ENCODE measurements around the gene ARHGAP42.
A peak's percentile ranks its signal among the peaks of the same experiment; 100 is the strongest.
"Not testable (repeated sequence)": the region's sequence is repeated elsewhere in the genome, so short reads cannot be mapped to it uniquely, and the experiment has no call there.

The ARHGAP42 gene

DNA sequence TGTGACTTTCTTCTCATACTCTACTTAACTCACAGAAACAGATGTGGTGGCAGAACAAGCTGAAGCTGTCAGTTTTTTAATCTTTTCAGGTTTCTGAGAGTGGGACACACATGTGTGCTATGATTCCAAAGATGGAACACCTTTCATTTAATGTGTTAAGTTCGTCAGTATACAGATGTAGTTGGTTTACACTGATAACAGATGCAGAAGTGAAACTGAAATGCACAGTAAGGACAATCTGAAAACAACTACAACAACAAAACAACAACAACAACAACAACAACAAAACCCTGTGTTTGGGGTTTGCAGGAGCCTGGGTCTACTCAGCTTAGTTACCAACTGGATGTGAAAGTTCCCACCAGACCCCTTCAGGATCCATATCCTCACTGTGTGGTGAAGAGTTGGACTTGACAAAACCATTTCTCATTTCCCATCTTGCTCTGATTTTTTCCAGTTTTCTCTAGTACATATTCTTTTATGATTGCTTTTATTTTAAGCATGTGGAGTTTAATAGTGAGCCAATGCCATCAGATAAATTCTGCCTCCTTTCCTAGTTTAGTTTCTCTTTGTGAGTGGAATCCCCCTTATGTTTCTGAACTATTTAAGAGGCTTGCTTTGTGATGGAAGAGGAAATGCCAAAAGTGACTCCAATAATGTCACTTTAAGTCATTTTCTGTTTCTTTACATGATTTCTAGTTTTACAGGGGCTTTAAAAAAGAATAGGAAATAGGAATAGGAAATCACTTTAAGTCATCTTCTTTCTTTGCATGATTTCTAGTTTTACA lies 47.8 kb downstream of the ARHGAP42 start:
- no peak for TF ChIP-seq TAF1 (IDR thresholded peaks at IDR 0.05; ENCODE audit: borderline replicate concordance, low read depth, low read length)
- TF ChIP-seq POLR2A (IDR thresholded peaks at IDR 0.05; ENCODE audit: low read depth, low read length), result no peak
- DNase-seq (ENCODE audit: insufficient read length) (no peak), FAIRE-seq (peak; percentile 97)

DNA sequence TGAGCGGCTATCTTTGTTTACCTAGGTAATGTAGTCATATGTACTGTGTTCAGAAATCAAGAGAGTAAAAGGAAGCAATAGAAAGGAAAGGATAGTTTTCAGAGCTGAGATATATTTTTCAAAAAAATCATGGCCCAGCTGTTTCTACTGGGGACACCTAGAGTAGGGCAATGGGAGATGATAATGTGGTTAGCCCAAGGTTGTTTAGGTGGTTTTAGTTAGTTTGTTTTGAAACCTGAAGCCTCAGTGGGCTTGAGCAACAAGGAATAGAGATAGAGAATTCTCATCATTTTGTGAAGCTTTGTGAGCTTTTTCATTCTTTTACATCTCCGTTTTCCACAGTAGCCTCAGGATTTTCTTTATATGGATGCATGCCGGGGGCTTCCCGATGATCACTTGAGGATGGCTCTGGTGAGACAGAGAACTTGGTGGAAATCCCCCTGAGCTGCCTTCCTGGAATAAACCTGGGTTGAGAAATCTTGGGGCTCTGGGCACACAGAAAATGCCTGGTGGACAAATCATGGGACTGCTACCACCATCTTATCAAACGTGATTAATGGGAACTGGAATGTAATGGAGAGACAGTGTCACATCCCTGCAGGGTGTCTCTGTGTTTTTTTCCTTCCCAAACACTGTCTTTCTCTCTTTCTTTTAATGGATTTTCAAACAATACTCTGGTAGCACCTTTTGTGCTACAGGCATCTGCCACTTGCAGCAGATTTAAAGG lies 49.0 kb downstream of the ARHGAP42 start:
- DNase-seq (ENCODE audit: insufficient read length) (no peak), FAIRE-seq (no peak)
- no peak for TF ChIP-seq POLR2AphosphoS5 (IDR thresholded peaks at IDR 0.05; ENCODE audit: low read depth, low read length)
- TF ChIP-seq POLR2A (IDR thresholded peaks at IDR 0.05; ENCODE audit: low read depth, low read length), result no peak
- TF ChIP-seq TAF1 (IDR thresholded peaks at IDR 0.05; ENCODE audit: borderline replicate concordance, low read depth, low read length), result no peak

DNA sequence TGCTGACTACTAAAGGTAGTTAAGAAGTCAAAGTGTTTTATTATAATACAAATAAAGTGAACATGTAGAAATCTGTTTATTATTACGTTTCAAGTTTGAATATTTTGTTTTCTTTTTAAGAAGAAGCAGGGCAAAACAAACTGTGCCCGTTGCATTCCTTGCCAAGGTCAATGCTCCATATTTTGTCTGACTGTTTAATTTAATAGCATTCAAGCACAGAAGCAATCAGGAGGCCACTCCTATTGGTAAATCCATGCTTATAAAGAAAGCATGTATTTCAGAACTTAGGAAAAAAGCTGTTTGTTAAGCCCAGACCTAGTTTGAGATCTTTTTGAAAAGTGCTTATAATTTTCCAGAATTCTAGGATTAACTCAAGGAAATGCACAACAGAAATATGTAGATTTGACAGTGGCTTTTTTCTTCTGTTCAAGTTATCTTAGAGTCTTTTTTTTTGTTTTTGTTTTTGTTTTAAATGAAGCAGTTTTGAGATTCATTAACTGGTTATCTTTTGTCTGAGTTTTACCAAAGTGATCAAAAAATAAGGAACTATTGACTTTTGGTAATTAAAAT lies 51.7 kb downstream of the ARHGAP42 start:
- no peak for FAIRE-seq
- no peak for DNase-seq (ENCODE audit: insufficient read length)
- TF ChIP-seq TAF1 (IDR thresholded peaks at IDR 0.05; ENCODE audit: borderline replicate concordance, low read depth, low read length) (no peak), POLR2AphosphoS5 (IDR thresholded peaks at IDR 0.05; ENCODE audit: low read depth, low read length) (no peak), POLR2A (IDR thresholded peaks at IDR 0.05; ENCODE audit: low read depth, low read length) (no peak)

DNA sequence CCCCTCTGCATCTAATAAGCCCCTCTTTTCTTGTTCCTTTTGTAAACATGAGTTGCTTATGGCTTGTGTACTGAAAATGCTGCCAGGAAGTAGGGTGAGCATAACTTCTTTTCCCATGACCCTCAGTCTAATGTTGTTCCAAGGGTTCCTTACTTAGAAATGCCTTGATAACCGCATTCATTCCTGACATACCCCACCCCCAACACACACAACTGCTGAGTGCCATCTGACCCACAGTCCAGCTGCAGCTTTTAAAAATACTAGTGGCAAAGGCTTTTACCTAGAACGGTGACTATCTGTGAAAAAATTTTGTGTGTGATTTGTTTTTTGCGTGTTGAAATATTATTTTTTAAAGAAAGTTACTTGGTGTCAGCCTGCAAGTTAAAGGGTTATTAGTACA lies 52.6 kb downstream of the ARHGAP42 start:
- peak; percentile 74 for FAIRE-seq
- DNase-seq (ENCODE audit: insufficient read length), result no peak
- no peak for TF ChIP-seq POLR2A (IDR thresholded peaks at IDR 0.05; ENCODE audit: low read depth, low read length)
- TF ChIP-seq POLR2AphosphoS5 (IDR thresholded peaks at IDR 0.05; ENCODE audit: low read depth, low read length), result no peak
- no peak for TF ChIP-seq TAF1 (IDR thresholded peaks at IDR 0.05; ENCODE audit: borderline replicate concordance, low read depth, low read length)

DNA sequence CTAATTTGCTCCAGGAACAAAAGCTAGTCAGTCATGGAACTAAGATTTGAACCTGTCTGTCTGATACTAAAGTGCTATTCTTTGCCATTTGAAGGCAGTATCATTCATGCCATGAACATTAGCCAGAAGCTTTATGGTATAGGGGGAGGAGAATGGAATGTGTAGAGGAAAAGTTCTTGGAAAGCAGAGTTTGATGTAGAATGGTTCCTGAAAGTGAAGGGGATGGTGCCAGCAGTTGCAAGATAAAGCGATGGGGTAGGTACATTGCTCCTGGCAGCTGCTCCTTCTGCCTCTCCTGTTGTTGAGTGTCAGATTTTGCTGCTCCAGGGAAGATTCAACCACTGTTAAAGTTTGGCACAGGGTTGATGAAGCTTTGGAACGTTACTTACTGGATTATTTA lies 53.4 kb downstream of the ARHGAP42 start:
- DNase-seq (ENCODE audit: insufficient read length), result no peak
- TF ChIP-seq POLR2A (IDR thresholded peaks at IDR 0.05; ENCODE audit: low read depth, low read length), result no peak
- no peak for TF ChIP-seq TAF1 (IDR thresholded peaks at IDR 0.05; ENCODE audit: borderline replicate concordance, low read depth, low read length)
- no peak for TF ChIP-seq POLR2AphosphoS5 (IDR thresholded peaks at IDR 0.05; ENCODE audit: low read depth, low read length)
- FAIRE-seq, result peak; percentile 69

- FAIRE-seq, result peak; percentile 44
- TF ChIP-seq POLR2AphosphoS5 (IDR thresholded peaks at IDR 0.05; ENCODE audit: low read depth, low read length) (no peak), TAF1 (IDR thresholded peaks at IDR 0.05; ENCODE audit: borderline replicate concordance, low read depth, low read length) (no peak), POLR2A (IDR thresholded peaks at IDR 0.05; ENCODE audit: low read depth, low read length) (no peak)
- DNase-seq (ENCODE audit: insufficient read length), result no peak
Observed at GRCh38 chr11:100741866-100742625, 55.0 kb downstream of the ARHGAP42 start.

DNA sequence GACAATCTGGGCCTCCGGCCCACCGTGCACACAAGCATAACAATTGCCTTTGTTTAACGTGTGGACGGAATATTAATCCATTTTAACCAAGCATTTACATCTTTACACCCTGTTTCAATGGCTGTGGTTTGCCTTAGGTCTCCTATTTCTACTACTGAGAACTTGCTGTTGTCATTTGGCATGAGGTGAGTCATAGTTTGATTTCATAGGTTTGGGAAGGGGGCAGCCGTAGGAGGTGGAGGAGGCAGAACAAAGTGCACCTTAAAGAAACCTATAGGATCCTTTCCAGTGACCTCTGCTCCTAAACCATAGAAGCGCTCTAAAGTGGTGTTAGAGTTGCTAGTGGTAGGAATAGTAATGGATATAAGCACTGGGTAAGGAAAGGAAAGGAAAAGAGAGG lies 59.4 kb downstream of the ARHGAP42 start:
- FAIRE-seq (no peak), DNase-seq (ENCODE audit: insufficient read length) (no peak)
- TF ChIP-seq POLR2AphosphoS5 (IDR thresholded peaks at IDR 0.05; ENCODE audit: low read depth, low read length) (no peak), POLR2A (IDR thresholded peaks at IDR 0.05; ENCODE audit: low read depth, low read length) (no peak), TAF1 (IDR thresholded peaks at IDR 0.05; ENCODE audit: borderline replicate concordance, low read depth, low read length) (no peak)

- TF ChIP-seq POLR2AphosphoS5 (IDR thresholded peaks at IDR 0.05; ENCODE audit: low read depth, low read length) (no peak), POLR2A (IDR thresholded peaks at IDR 0.05; ENCODE audit: low read depth, low read length) (no peak), TAF1 (IDR thresholded peaks at IDR 0.05; ENCODE audit: borderline replicate concordance, low read depth, low read length) (no peak)
- no peak for FAIRE-seq
Observed at GRCh38 chr11:100748153-100748552, 61.1 kb downstream of the ARHGAP42 start.

DNA sequence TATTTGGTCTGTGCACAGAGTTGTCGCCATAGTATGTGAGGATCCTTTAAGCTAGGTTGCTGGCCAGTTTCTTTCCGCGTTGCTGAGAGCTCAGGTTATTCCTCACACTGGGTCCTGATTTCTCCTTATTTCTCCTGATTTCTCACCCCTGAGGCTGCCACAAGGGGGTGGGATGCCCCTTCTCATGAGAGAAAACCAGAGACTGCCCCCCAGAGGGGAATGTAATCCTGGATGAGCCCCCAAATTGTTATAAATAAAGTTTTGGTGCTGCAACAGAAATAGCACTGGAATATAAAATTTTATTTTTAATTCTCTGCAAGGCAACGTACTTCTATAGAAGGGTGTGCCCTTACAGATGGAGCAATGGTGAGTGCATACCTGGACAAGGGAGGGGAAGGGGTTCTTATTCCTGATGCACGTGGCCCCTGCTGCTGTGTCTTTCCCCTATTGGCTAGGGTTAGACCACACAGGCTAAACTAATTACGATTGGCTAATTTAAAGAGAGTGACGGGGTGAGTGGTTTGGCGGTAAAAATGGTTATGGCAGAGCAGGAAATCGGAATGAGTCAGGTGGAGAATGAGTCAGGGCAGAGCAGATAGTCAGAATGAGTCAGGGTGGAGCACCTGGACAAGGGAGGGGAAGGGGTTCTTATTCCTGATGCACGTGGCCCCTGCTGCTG lies 62.9 kb downstream of the ARHGAP42 start:
- not testable (repeated sequence) for DNase-seq (ENCODE audit: insufficient read length); FAIRE-seq

More at GRCh38 chr11:100748153-100748552, 61.1 kb downstream of the ARHGAP42 start:
- no peak for DNase-seq (ENCODE audit: insufficient read length)

GRCh38 chr11:100750566-100750891 lies 63.4 kb downstream of the ARHGAP42 start:
- FAIRE-seq; DNase-seq (ENCODE audit: insufficient read length): not testable (repeated sequence)

Measured in GM12892 (cell line).